HG03439 (cell line): ENCODE results near the gene DNAJC30.
"Not testable (repeated sequence)": the region's sequence is repeated elsewhere in the genome, so short reads cannot be mapped to it uniquely, and the experiment has no call there.

Experiments used
- ATAC-seq: cut with Tn5 transposase; IDR thresholded peaks from one replicate; pipeline ENCODE4 v1.9.1; 2021; ENCODE audit warnings: mild to moderate bottlenecking, moderate library complexity; ENCODE audit not compliant: unreplicated experiment

Gene DNAJC30

GRCh38 chr7:73683056-73683787, at the start of gene DNAJC30, which contains the start of gene BUD23:
TSS of gene DNAJC30 (minus strand) at chr7:73683453. CDS start at chr7:73683423, 30 bp downstream.
TSS of gene BUD23 (plus strand) at chr7:73683597. CDS start at chr7:73683626, 29 bp downstream.
- ATAC-seq = peak; percentile 91

- no peak for ATAC-seq
Observed at GRCh38 chr7:73732397-73732796, 49.1 kb upstream of the DNAJC30 start.

- no peak for ATAC-seq
Observed at GRCh38 chr7:73730485-73730884, 47.2 kb upstream of the DNAJC30 start.

GRCh38 chr7:73728551-73728950, 45.3 kb upstream of the DNAJC30 start:
- no peak for ATAC-seq

GRCh38 chr7:73727952-73728351, 44.7 kb upstream of the DNAJC30 start:
- no peak for ATAC-seq

- no peak for ATAC-seq
Observed at GRCh38 chr7:73726083-73726466, 42.8 kb upstream of the DNAJC30 start.

GRCh38 chr7:73723813-73724212, 40.6 kb upstream of the DNAJC30 start:
- no peak for ATAC-seq

- ATAC-seq = no peak
Observed at GRCh38 chr7:73722785-73723184, 39.5 kb upstream of the DNAJC30 start.

- ATAC-seq = not testable (repeated sequence)
Observed at GRCh38 chr7:73722182-73722581, 38.9 kb upstream of the DNAJC30 start.

GRCh38 chr7:73721377-73721817, 38.1 kb upstream of the DNAJC30 start:
- no peak for ATAC-seq

- ATAC-seq = not testable (repeated sequence)
Observed at GRCh38 chr7:73720443-73720842, 37.2 kb upstream of the DNAJC30 start.

GRCh38 chr7:73719806-73720169, 36.5 kb upstream of the DNAJC30 start:
- ATAC-seq = no peak

GRCh38 chr7:73718905-73719805, 35.9 kb upstream of the DNAJC30 start, which contains the start of gene STX1A:
TSS of gene STX1A (minus strand) at chr7:73719669. CDS start at chr7:73719631, 38 bp downstream.
- peak; percentile 62 for ATAC-seq

GRCh38 chr7:73718438-73718881, 35.2 kb upstream of the DNAJC30 start:
- ATAC-seq = no peak

GRCh38 chr7:73717991-73718405, 34.7 kb upstream of the DNAJC30 start:
- ATAC-seq = no peak

- ATAC-seq = no peak
Observed at GRCh38 chr7:73717025-73717807, 34.0 kb upstream of the DNAJC30 start.

GRCh38 chr7:73716318-73716890, 33.2 kb upstream of the DNAJC30 start:
- ATAC-seq = no peak

- ATAC-seq = no peak
Observed at GRCh38 chr7:73715648-73716317, 32.5 kb upstream of the DNAJC30 start.

- ATAC-seq = not testable (repeated sequence)
Observed at GRCh38 chr7:73713319-73713718, 30.1 kb upstream of the DNAJC30 start.

- no peak for ATAC-seq
Observed at GRCh38 chr7:73712773-73713172, 29.5 kb upstream of the DNAJC30 start.
